Heart right ventricle (tissue), 16 donors: Measurements from ENCODE around the gene IQSEC1. TPM values are rescaled to one million over a fixed set of nuclear protein-coding genes. Genes with fewer than 3 reads are reported as not detected.

Source experiments
- ATAC-seq, 8 donors: fragments of 200-7000 bp; cut with Tn5 transposase; one replicate each; pipeline ENCODE4 v1.9.1; 2020; ENCODE audit warnings: mild to moderate bottlenecking in 8 of 8, moderate library complexity in 8 of 8, moderate number of reproducible peaks in 1 of 8
- DNase-seq, 2 donors: peaks; one replicate each; pipeline ENCODE4 v3.0.0-alpha.2; 2020
- H3K27ac ChIP-seq, 10 donors: fragments of 200-600 bp; sonication (generic) in 2 of 10; one replicate each; pipeline versions ENCODE4 v1.5.0 to v1.8.0; 2020 to 2022; ENCODE audit warnings: mild to moderate bottlenecking in 3 of 10
- H3K27me3 ChIP-seq, 7 donors: fragments of 200-600 bp; one replicate each; pipeline ENCODE4 v1.8.0; 2021 to 2022; ENCODE audit warnings: mild to moderate bottlenecking in 2 of 7
- H3K36me3 ChIP-seq, 9 donors: fragments of 200-600 bp; sonication (generic) in 1 of 9; one replicate each; pipeline versions ENCODE4 v1.5.0 to v1.8.0; 2020 to 2022; ENCODE audit warnings: mild to moderate bottlenecking in 2 of 9
- H3K4me1 ChIP-seq, 9 donors: fragments of 200-600 bp; sonication (generic) in 1 of 9; one replicate each; pipeline versions ENCODE4 v1.5.0 to v1.8.0; 2020 to 2022; ENCODE audit warnings: mild to moderate bottlenecking in 4 of 9
- H3K4me3 ChIP-seq, 10 donors: fragments of 200-600 bp; sonication (generic) in 2 of 10; one replicate each; pipeline versions ENCODE4 v1.5.0 to v1.8.0; 2020 to 2022; ENCODE audit warnings: mild to moderate bottlenecking in 7 of 10, moderate library complexity in 2 of 10
- H3K9me3 ChIP-seq, 11 donors: fragments of 200-600 bp in 10 of 11; sonication (generic) in 2 of 11; one replicate each; pipeline versions ENCODE4 v1.5.0 to v1.8.0; 2013 to 2022; ENCODE audit warnings: mild to moderate bottlenecking in 2 of 11, control low read depth in 1 of 11, moderate library complexity in 1 of 11
- WGBS, 2 donors: extraction: QIAGEN DNeasy Blood & Tissue Kit; methylation state at CpG; one replicate each; pipeline ENCODE4 v1.1.7; 2013; ENCODE audit warnings: inconsistent platforms in 1 of 2; 5-methylcytosine and 5-hydroxymethylcytosine counted together
- intact Hi-C, 10 donors: fragments of 100-400 bp; cut with DNase I; formaldehyde crosslinking; loops; one replicate each; pipeline versions ENCODE4 v1.11.1 to v1.14.2; 2022
- polyA plus RNA-seq, 2 donors: library from polyadenylated mRNA; stranded (reverse); fragments of 200-250 nt; gene quantifications; one replicate each; pipeline ENCODE4 v1.2.3, GENCODE V29; 2013
- total RNA-seq, 10 donors: library from RNA; stranded (reverse); fragmentation: NEBNext Ultra II Directional in 3 of 10; extraction: Animal tissue kit (Norgen Biotek cat#: 25700) in 3 of 10; gene quantifications; one replicate each; pipeline versions ENCODE4 v1.2.1 to v1.2.4, GENCODE V29; 2021 to 2023
- TF ChIP-seq, protein P1 (sequence below), 9 donors: fragments of 200-600 bp; sonication (generic) in 2 of 9; IDR thresholded peaks; one replicate each; pipeline versions ENCODE4 v1.5.0 to v1.8.0; 2021 to 2022; ENCODE audit warnings: antibody characterized with exemption in 9 of 9, mild to moderate bottlenecking in 5 of 9, moderate library complexity in 1 of 9
- donor health status: Arrhythmogenic right ventricular cardiomyopathy.
- donor health status: ischemic (EF 13 %, LVEDD 7.1; RV severe dilation, severe dysfunction).
- donor health status: healthy with polysubstance abuse.
- donor health status: DM: no; HTN: yes; CAD: no.
- donor health status: DM: no; HTN: no; CAD: no.
- donor health status: ischemic (EF 25% LVEDD 6.9; RV normal size, moderate dysfunction).
- donor health status: ischemic (EF 25% LVEDD 5.7; RV mildly dilated, moderate dysfunction).
- donor health status: healthy.
- donor health status: DM: yes; HTN: yes; CAD: no.
- donor health status: Ischemic cardiomyopathy.
- donor health status: ischemic (EF 35%, LVEDD 5.7; RV mildly dilated, moderate dysfunction).
- donor health status: nonischemic (EF 11% LVEDD 7.7; RV severe dilation, severe dysfunction).
- donor health status: DM: yes; HTN: yes; CAD: no.
- donor health status: PGD.
- donor health status: ischemic (EF 29% LVEDD 5.4; RV normal size, mild dysfunction).
- donor health status: nonischemic (EF 23%, LVEDD 6.1; RV moderate dilation, normal function).

IQSEC1 gene
- total and polyA plus RNA-seq, 12 donors = 13.1 to 73.9 (median 60.4) TPM

- H3K9me3 ChIP-seq = no peaks in the 10 kb centered on the region
- peaks cover 0 to 95% (median 12%) of the 10 kb centered on the region in 9 donors for H3K36me3 ChIP-seq
- H3K4me1 ChIP-seq = peaks cover 51 to 93% (median 66%) of the 10 kb centered on the region in 9 donors
- H3K4me3 ChIP-seq = no peak overlapping the region
- TF ChIP-seq, protein P1, sequence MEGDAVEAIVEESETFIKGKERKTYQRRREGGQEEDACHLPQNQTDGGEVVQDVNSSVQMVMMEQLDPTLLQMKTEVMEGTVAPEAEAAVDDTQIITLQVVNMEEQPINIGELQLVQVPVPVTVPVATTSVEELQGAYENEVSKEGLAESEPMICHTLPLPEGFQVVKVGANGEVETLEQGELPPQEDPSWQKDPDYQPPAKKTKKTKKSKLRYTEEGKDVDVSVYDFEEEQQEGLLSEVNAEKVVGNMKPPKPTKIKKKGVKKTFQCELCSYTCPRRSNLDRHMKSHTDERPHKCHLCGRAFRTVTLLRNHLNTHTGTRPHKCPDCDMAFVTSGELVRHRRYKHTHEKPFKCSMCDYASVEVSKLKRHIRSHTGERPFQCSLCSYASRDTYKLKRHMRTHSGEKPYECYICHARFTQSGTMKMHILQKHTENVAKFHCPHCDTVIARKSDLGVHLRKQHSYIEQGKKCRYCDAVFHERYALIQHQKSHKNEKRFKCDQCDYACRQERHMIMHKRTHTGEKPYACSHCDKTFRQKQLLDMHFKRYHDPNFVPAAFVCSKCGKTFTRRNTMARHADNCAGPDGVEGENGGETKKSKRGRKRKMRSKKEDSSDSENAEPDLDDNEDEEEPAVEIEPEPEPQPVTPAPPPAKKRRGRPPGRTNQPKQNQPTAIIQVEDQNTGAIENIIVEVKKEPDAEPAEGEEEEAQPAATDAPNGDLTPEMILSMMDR (IDR thresholded peaks at IDR 0.05) = no peak
- DNase-seq (peak; percentile 66), ATAC-seq (peak; percentile 22 to 80 (median 62))
- intact Hi-C loops = loop anchor here in 7 of 10 donors (5.0 to 10.0 kb wide), 4 partner anchors 35 to 55 kb away; no protein-coding TSS in a partner anchor
- no peaks in the 10 kb centered on the region for H3K27me3 ChIP-seq
- peak overlapping the region in 9 of 10 donors; percentile 72 to 91 (median 86) for H3K27ac ChIP-seq
- WGBS, 2 donors = 42 to 51% methylated on average over 10 of the region's 10 CpGs
These were observed 140.9 kb downstream of the IQSEC1 start for GRCh38 chr3:12932347-12932746.

GRCh38 chr3:12931273-12931905 is 141.8 kb downstream of the IQSEC1 start:
- 37 to 49% methylated on average over 14 of the region's 14 CpGs for WGBS, 2 donors
- no peaks in the 10 kb centered on the region for H3K27me3 ChIP-seq
- peak overlapping the region; percentile 29 to 91 (median 86) for H3K27ac ChIP-seq
- DNase-seq (peak; percentile 63 to 79), ATAC-seq (peak; percentile 61 to 87 (median 80))
- peak overlapping the region in 1 of 10 donors; percentile 7 for H3K4me3 ChIP-seq
- peaks cover 0 to 93% (median 11%) of the 10 kb centered on the region in 9 donors for H3K36me3 ChIP-seq
- intact Hi-C loops = loop anchor here in 7 of 10 donors (2.0 to 10.0 kb wide), 5 partner anchors 36 to 56 kb away; no protein-coding TSS in a partner anchor
- no peaks in the 10 kb centered on the region for H3K9me3 ChIP-seq
- TF ChIP-seq, protein P1 (IDR thresholded peaks at IDR 0.05) = peak in 1 of 9 donors; percentile 23
- peaks cover 60 to 93% (median 72%) of the 10 kb centered on the region in 9 donors for H3K4me1 ChIP-seq

GRCh38 chr3:12929801-12930200 is 143.4 kb downstream of the IQSEC1 start:
- 83 to 84% methylated on average over 6 of the region's 6 CpGs for WGBS, 2 donors
- H3K36me3 ChIP-seq = peaks cover 0 to 93% (median 7%) of the 10 kb centered on the region in 9 donors

DNA sequence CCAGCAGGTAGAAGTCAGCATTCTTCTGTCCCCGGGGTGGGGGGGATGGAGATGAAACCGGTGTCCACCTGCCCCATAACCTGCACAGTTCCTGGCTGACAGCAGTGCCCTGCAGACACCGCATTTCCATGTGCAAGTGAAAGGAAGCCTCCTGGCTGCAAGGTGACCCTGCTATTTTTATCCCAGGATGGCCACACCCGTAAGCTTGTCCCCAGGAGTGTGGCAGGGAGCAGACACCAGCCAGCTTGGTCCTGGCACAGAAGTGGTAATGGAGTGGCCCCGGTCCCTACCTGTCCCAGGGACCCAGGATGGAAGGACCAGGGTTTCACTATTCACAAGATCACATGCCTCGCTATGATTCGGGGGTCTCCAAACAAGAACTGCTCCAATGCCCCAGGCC is 146.6 kb downstream of the IQSEC1 start:
- peak in 1 of 2 donors; percentile 51 for DNase-seq
- peaks cover 0 to 93% (median 17%) of the 10 kb centered on the region in 9 donors for H3K36me3 ChIP-seq
- TF ChIP-seq, protein P1 (IDR thresholded peaks at IDR 0.05) = no peak
- H3K4me3 ChIP-seq = no peak overlapping the region
- H3K27me3 ChIP-seq = no peaks in the 10 kb centered on the region
- no peaks in the 10 kb centered on the region for H3K9me3 ChIP-seq
- WGBS, 2 donors = 49 to 62% methylated on average over 7 of the region's 7 CpGs
- ATAC-seq = peak; percentile 22 to 60 (median 40)
- intact Hi-C loops = loop anchor here in 1 of 10 donors (10.0 kb wide), 1 partner anchor 58 kb away; no protein-coding TSS in a partner anchor
- H3K27ac ChIP-seq = peak overlapping the region in 8 of 10 donors; percentile 26 to 81 (median 56)
- peaks cover 42 to 93% (median 74%) of the 10 kb centered on the region in 9 donors for H3K4me1 ChIP-seq

More at GRCh38 chr3:12929801-12930200, 143.4 kb downstream of the IQSEC1 start:
- Histone ChIP-seq H3K27ac (peak overlapping the region in 3 of 10 donors; percentile 83 to 91 (median 91)), H3K9me3 (no peaks in the 10 kb centered on the region), H3K27me3 (no peaks in the 10 kb centered on the region), H3K4me3 (no peak overlapping the region), H3K4me1 (peaks cover 55 to 93% (median 76%) of the 10 kb centered on the region in 9 donors)
- intact Hi-C loops = loop anchor here in 8 of 10 donors (2.0 to 10.0 kb wide), 5 partner anchors 38 to 58 kb away; no protein-coding TSS in a partner anchor
- DNase-seq (no peak), ATAC-seq (no peak)
- TF ChIP-seq, protein P1 (IDR thresholded peaks at IDR 0.05) = no peak
